ENCODE data around the gene SHCBP1. TPM values are rescaled to one million over a fixed set of nuclear protein-coding genes. Genes with fewer than 3 reads are reported as not detected.
A peak's percentile ranks its signal among the peaks of the same experiment; 100 is the strongest.

Gene SHCBP1, protein sequence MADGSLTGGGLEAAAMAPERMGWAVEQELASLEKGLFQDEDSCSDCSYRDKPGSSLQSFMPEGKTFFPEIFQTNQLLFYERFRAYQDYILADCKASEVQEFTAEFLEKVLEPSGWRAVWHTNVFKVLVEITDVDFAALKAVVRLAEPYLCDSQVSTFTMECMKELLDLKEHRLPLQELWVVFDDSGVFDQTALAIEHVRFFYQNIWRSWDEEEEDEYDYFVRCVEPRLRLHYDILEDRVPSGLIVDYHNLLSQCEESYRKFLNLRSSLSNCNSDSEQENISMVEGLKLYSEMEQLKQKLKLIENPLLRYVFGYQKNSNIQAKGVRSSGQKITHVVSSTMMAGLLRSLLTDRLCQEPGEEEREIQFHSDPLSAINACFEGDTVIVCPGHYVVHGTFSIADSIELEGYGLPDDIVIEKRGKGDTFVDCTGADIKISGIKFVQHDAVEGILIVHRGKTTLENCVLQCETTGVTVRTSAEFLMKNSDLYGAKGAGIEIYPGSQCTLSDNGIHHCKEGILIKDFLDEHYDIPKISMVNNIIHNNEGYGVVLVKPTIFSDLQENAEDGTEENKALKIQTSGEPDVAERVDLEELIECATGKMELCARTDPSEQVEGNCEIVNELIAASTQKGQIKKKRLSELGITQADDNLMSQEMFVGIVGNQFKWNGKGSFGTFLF
- total RNA-seq: 1.7 and 4.2 TPM in 2 replicates
- 2.7 TPM for total RNA-seq (2013)
- 1.1 and 2.2 TPM in 2 replicates for polyA plus RNA-seq
- 2.1 and 2.8 TPM in 2 replicates for polyA minus RNA-seq

DNA sequence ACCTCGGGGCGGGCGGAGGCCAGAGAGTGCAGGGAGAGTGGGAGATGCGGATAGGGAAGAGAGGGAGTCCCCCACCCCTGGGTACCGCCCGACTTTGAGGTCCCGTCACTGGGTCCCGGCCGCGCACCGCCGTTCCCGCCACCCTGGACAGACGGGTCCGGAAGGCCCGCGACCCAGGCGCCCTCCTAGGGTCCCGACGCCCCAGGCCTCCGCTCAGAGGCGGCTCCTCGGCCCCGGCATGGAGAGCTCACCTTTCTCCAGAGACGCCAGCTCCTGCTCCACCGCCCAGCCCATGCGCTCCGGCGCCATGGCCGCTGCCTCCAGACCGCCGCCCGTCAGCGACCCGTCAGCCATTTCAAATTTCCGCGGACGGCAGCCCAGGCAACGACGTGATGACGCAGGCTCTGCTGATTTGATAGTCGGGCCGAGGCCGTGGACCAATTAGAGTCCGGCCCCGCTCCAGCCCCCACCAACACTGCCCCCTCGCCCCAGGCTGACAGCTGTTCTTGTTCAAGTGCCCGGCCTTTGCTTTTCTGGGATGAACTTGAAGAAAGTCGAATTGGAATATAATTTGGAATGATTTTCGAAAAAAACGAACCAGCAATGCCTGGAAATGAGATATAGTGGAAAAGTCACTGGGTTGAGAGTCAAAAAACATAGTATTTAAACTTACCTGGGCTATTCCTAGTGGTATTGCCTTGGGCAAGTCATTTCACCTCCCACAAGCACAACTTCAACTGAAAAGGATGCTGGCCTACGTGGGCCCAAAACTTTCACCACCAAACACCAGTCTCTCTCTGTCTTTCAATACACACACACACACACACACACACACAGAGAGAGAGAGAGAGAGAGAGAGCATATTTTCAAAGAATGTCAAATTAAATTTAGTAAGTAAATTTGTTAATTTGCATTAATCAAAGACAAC lies at the start of gene SHCBP1:
Gene SHCBP1, minus strand, starts transcription at position 374 of the 928 bp plus-strand sequence. Its CDS starts 20 bp downstream, at position 354.
- Mint-ChIP-seq H3K4me3 (peak within 1 kb of the TSS; percentile 97), H3K27ac (peak within 1 kb of the TSS; percentile 73), H3K9me3 (ENCODE audit: insufficient read depth) (no peaks in the 10 kb centered on the region), H3K4me1 (peaks cover 28% of the 10 kb centered on the region), H3K27me3 (no peaks in the 10 kb centered on the region)
- no peaks in the 10 kb centered on the region for H3K9me3 ChIP-seq (ENCODE audit: control extremely low read depth in 1 of 3, control insufficient read depth in 2 of 3, insufficient read depth in 1 of 3, low read length in 2 of 3)
- peak within 1 kb of the TSS; percentile 76 for H3K9ac ChIP-seq (ENCODE audit: low read length)
- DNase-seq: peak; percentile 78
- H3K4me1 ChIP-seq (ENCODE audit: control insufficient read depth in 2 of 2, insufficient read depth in 2 of 2, low read length in 2 of 2): peaks cover 15 to 16% of the 10 kb centered on the region in 2 donors
- H3K27me3 ChIP-seq (replicated peaks in 1 of 4; ENCODE audit: control extremely low read depth in 1 of 4, control insufficient read depth in 3 of 4, insufficient read depth in 4 of 4, low read length in 3 of 4): no peaks in the 10 kb centered on the region
- H4K20me1 ChIP-seq (ENCODE audit: control insufficient read depth, insufficient read depth, low read length, poor library complexity, severe bottlenecking): no peaks in the 10 kb centered on the region
- ATAC-seq (ENCODE audit: low read depth): peak; percentile 94
- H3K79me2 ChIP-seq (ENCODE audit: control insufficient read depth, insufficient read depth, low read length): no peaks in the 10 kb centered on the region
- ChIA-PET POLR2A (no interaction called here), CTCF (no interaction called here)
- intact Hi-C loops (cut with micrococcal nuclease): loop anchor here (2.0 to 5.0 kb wide), 4 partner anchors 68 to 1746 kb away; partner anchors contain the start of genes DNAJA2, ORC6 and VPS35
- H3K27ac ChIP-seq (ENCODE audit: low read length in 2 of 2): peak within 1 kb of the TSS; percentile 39 to 48
- no peaks in the 10 kb centered on the region for H3K36me3 ChIP-seq (replicated peaks in 1 of 2; ENCODE audit: control extremely low read depth in 1 of 2, control insufficient read depth in 1 of 2, extremely low read depth in 1 of 2, insufficient read depth in 2 of 2, low read length in 1 of 2)
- TF ChIP-seq CTCF (IDR thresholded peaks at IDR 0.05) (no peak), EZH2 (IDR thresholded peaks at IDR 0.05; ENCODE audit: borderline replicate concordance, insufficient read depth, low read depth, low read length, poor library complexity, severe bottlenecking) (no peak)
- under 1% methylated on average over 44 of the region's 52 CpGs for WGBS (ENCODE audit: insufficient coverage)
- peak within 1 kb of the TSS; percentile 94 for H2AFZ ChIP-seq (ENCODE audit: insufficient read depth, low read depth, low read length, poor library complexity, severe bottlenecking)
- H3K4me3 ChIP-seq (ENCODE audit: control extremely low read depth in 1 of 5, extremely low read depth in 1 of 5, insufficient read depth in 1 of 5, low read depth in 2 of 5, low read length in 4 of 5): peak within 1 kb of the TSS; percentile 54 to 78 (median 70)
- H3K4me2 ChIP-seq (replicated peaks; ENCODE audit: low read depth, low read length, poor library complexity, severe bottlenecking): peak within 1 kb of the TSS; percentile 95
